Loucy (cell line): ENCODE data around the gene STX11.

Experiments
- H2AFZ ChIP-seq: fragments of 200-600 bp; sonication (generic); 2 replicates; pipeline ENCODE4 v1.6.0; 2016; ENCODE audit warnings: antibody characterized with exemption, mild to moderate bottlenecking, low read length, moderate library complexity
- H3F3A ChIP-seq: fragments of 200-600 bp; 2 replicates; pipeline ENCODE4 v1.6.0; 2016; ENCODE audit warnings: antibody characterized with exemption, low read depth, mild to moderate bottlenecking
- H3K27me3 ChIP-seq: fragments of 200-600 bp; sonication (generic); 2 replicates; pipeline ENCODE4 v1.6.1; 2014; ENCODE audit warnings: low read length, mild to moderate bottlenecking; ENCODE audit not compliant: insufficient read depth, poor library complexity, severe bottlenecking
- H3K36me3 ChIP-seq: fragments of 200-600 bp; sonication (generic); 2 replicates; pipeline ENCODE4 v1.6.1; 2016; ENCODE audit warnings: low read length; ENCODE audit not compliant: insufficient read depth
- H3K4me1 ChIP-seq: fragments of 200-600 bp; sonication (generic); 2 replicates; pipeline ENCODE4 v1.5.1; 2014; ENCODE audit warnings: low read length, mild to moderate bottlenecking; ENCODE audit not compliant: insufficient read depth, poor library complexity, severe bottlenecking
- H3K4me2 ChIP-seq: fragments of 200-600 bp; sonication (generic); 2 replicates; pipeline ENCODE4 v1.6.0; 2014; ENCODE audit warnings: antibody characterized with exemption, low read length, low read depth, mild to moderate bottlenecking; ENCODE audit not compliant: poor library complexity, severe bottlenecking
- H3K4me3 ChIP-seq: fragments of 200-600 bp; sonication (generic); 2 replicates; pipeline ENCODE4 v1.5.1; 2014; ENCODE audit warnings: low read length, mild to moderate bottlenecking, mixed read lengths; ENCODE audit not compliant: poor library complexity, severe bottlenecking
- H3K79me2 ChIP-seq: fragments of 200-600 bp; sonication (generic); 2 replicates; pipeline ENCODE4 v1.6.1; 2014; ENCODE audit warnings: low read length; ENCODE audit not compliant: insufficient read depth
- H3K9ac ChIP-seq: fragments of 200-600 bp; sonication (generic); 2 replicates; pipeline ENCODE4 v1.6.0; 2014; ENCODE audit warnings: mild to moderate bottlenecking, low read depth, low read length, moderate library complexity; ENCODE audit not compliant: poor library complexity, severe bottlenecking
- H3K9me2 ChIP-seq: fragments of 200-600 bp; sonication (generic); replicated peaks from 2 replicates; pipeline ENCODE4 v1.6.1; 2016; ENCODE audit warnings: low read depth, low read length, mixed read lengths
- H3K9me3 ChIP-seq: fragments of 200-600 bp; sonication (generic); 2 replicates; pipeline ENCODE4 v1.6.1; 2014; ENCODE audit warnings: mild to moderate bottlenecking, antibody characterized with exemption, low read length, low read depth; ENCODE audit not compliant: insufficient read depth
- H4K20me1 ChIP-seq: fragments of 200-600 bp; sonication (generic); 2 replicates; pipeline ENCODE4 v1.6.0; 2014; ENCODE audit warnings: antibody characterized with exemption, low read length, mild to moderate bottlenecking; ENCODE audit not compliant: insufficient read depth, poor library complexity, severe bottlenecking
- CTCF ChIP-seq: fragments of 200-600 bp; sonication (generic); conservative IDR thresholded peaks from 2 replicates; pipeline ENCODE4 v1.5.1; 2014; ENCODE audit warnings: mild to moderate bottlenecking, antibody characterized with exemption, low read length
- EZH2phosphoT487 ChIP-seq: fragments of 200-600 bp; IDR thresholded peaks from 2 replicates; pipeline ENCODE4 v1.6.1; 2018; ENCODE audit warnings: antibody characterized with exemption, mild to moderate bottlenecking, moderate library complexity, borderline replicate concordance

STX11 gene

GRCh38 chr6:144162977-144163376 lies 12.7 kb downstream of the STX11 start:
- Histone ChIP-seq H3K27me3 (no peaks in the 10 kb centered on the region), H3K4me2 (no peak overlapping the region), H3K9me2 (no peaks in the 10 kb centered on the region), H2AFZ (no peak overlapping the region), H3K9me3 (no peaks in the 10 kb centered on the region), H3K4me1 (no peaks in the 10 kb centered on the region), H4K20me1 (no peaks in the 10 kb centered on the region), H3K36me3 (no peaks in the 10 kb centered on the region), H3K4me3 (no peak overlapping the region), H3F3A (no peaks in the 10 kb centered on the region), H3K9ac (no peak overlapping the region), H3K79me2 (no peaks in the 10 kb centered on the region)
- no peak for TF ChIP-seq EZH2phosphoT487
- TF ChIP-seq CTCF: no peak

- Histone ChIP-seq H3K9me3 (no peaks in the 10 kb centered on the region), H3K9ac (no peak overlapping the region), H3K4me2 (no peak overlapping the region), H3K9me2 (no peaks in the 10 kb centered on the region), H3K4me3 (no peak overlapping the region), H3K79me2 (no peaks in the 10 kb centered on the region), H3F3A (no peaks in the 10 kb centered on the region), H2AFZ (no peak overlapping the region), H3K36me3 (no peaks in the 10 kb centered on the region), H3K4me1 (no peaks in the 10 kb centered on the region), H4K20me1 (no peaks in the 10 kb centered on the region), H3K27me3 (no peaks in the 10 kb centered on the region)
- no peak for TF ChIP-seq CTCF
Measured at GRCh38 chr6:144165784-144166183, 15.5 kb downstream of the STX11 start.

- H3K4me2 ChIP-seq: no peak overlapping the region
- no peaks in the 10 kb centered on the region for H3K79me2 ChIP-seq
Measured at GRCh38 chr6:144170044-144170443, 19.7 kb downstream of the STX11 start.

More at GRCh38 chr6:144170044-144170443, 19.7 kb downstream of the STX11 start:
- H3K9me2 ChIP-seq: no peaks in the 10 kb centered on the region
- no peaks in the 10 kb centered on the region for H3K27me3 ChIP-seq
- H2AFZ ChIP-seq: no peak overlapping the region
- H3K4me1 ChIP-seq: no peaks in the 10 kb centered on the region
- no peaks in the 10 kb centered on the region for H3K9me3 ChIP-seq
- TF ChIP-seq CTCF: no peak
- no peak for TF ChIP-seq EZH2phosphoT487
- no peak overlapping the region for H3K4me3 ChIP-seq
- H3K36me3 ChIP-seq: no peaks in the 10 kb centered on the region
- H3K9ac ChIP-seq: no peak overlapping the region
- no peaks in the 10 kb centered on the region for H4K20me1 ChIP-seq
- no peaks in the 10 kb centered on the region for H3F3A ChIP-seq
